SK-N-SH treated with all-trans-retinoic acid at 6 μM for 48 hours (cell line): ENCODE data around the gene ZNF136.
A peak's percentile ranks its signal among the peaks of the same experiment; 100 is the strongest.

ENCODE experiments used
- ATAC-seq: fragments of 200-7000 bp; cut with Tn5 transposase; 3 replicates; pipeline ENCODE4 v1.9.1; 2020; ENCODE audit warnings: mild to moderate bottlenecking, moderate library complexity
- ARNTL ChIP-seq: fragments of 450-650 bp; formaldehyde crosslinking; IDR thresholded peaks from 2 replicates; pipeline ENCODE4 v1.5.0; 2020; ENCODE audit warnings: low read depth, mild to moderate bottlenecking, moderate library complexity, borderline replicate concordance
- CREB5 ChIP-seq: fragments of 250-450 bp; sonication (Bioruptor Pico); IDR thresholded peaks from 2 replicates; pipeline ENCODE4 v1.5.1; 2020; ENCODE audit warnings: low read depth, mild to moderate bottlenecking, moderate library complexity
- CSDC2 ChIP-seq: fragments of 250-450 bp; sonication (Bioruptor Pico); IDR thresholded peaks from 2 replicates; pipeline ENCODE4 v1.5.0; 2020; ENCODE audit warnings: mild to moderate bottlenecking, moderate library complexity
- CSRNP3 ChIP-seq: fragments of 250-450 bp; sonication (Bioruptor Pico); IDR thresholded peaks from 2 replicates; pipeline ENCODE4 v1.5.1; 2021; ENCODE audit warnings: mild to moderate bottlenecking, moderate library complexity
- ESRRG ChIP-seq: fragments of 250-450 bp; sonication (Bioruptor Pico); IDR thresholded peaks from 2 replicates; pipeline ENCODE4 v1.6.1; 2021; ENCODE audit warnings: mild to moderate bottlenecking
- GLIS3 ChIP-seq: fragments of 250-450 bp; sonication (Bioruptor Pico); IDR thresholded peaks from 2 replicates; pipeline ENCODE4 v1.5.0; 2020; ENCODE audit warnings: mild to moderate bottlenecking, moderate library complexity
- OSR1 ChIP-seq: fragments of 250-450 bp; sonication (Bioruptor Pico); IDR thresholded peaks from 2 replicates; pipeline ENCODE4 v1.8.0; 2022; ENCODE audit warnings: moderate library complexity, mild to moderate bottlenecking, inconsistent platforms
- PATZ1 ChIP-seq: fragments of 250-450 bp; sonication (Bioruptor Pico); IDR thresholded peaks from 2 replicates; pipeline ENCODE4 v1.8.0; 2020; ENCODE audit warnings: mild to moderate bottlenecking, moderate library complexity, borderline replicate concordance
- PPARA ChIP-seq: fragments of 250-450 bp; sonication (Bioruptor Pico); IDR thresholded peaks from 2 replicates; pipeline ENCODE4 v1.5.0; 2020; ENCODE audit warnings: mild to moderate bottlenecking, borderline replicate concordance
- RARB ChIP-seq: fragments of 250-450 bp; sonication (Bioruptor Pico); IDR thresholded peaks from 2 replicates; pipeline ENCODE4 v1.8.0; 2021; ENCODE audit warnings: mild to moderate bottlenecking, moderate library complexity
- SNAI2 ChIP-seq: fragments of 250-450 bp; sonication (Bioruptor Pico); IDR thresholded peaks from 2 replicates; pipeline ENCODE4 v1.5.0; 2020; ENCODE audit warnings: mild to moderate bottlenecking, moderate library complexity
- TCF4 ChIP-seq: fragments of 250-450 bp; sonication (Bioruptor Pico); IDR thresholded peaks from 2 replicates; pipeline ENCODE4 v1.8.0; 2021; ENCODE audit warnings: mild to moderate bottlenecking, moderate library complexity, borderline replicate concordance
- TOX ChIP-seq: fragments of 250-450 bp; sonication (Bioruptor Pico); IDR thresholded peaks from 2 replicates; pipeline ENCODE4 v1.8.0; 2021; ENCODE audit warnings: mild to moderate bottlenecking, moderate library complexity, borderline replicate concordance
- TSHZ2 ChIP-seq: fragments of 250-450 bp; sonication (Bioruptor Pico); IDR thresholded peaks from 2 replicates; pipeline ENCODE4 v1.5.0; 2020; ENCODE audit warnings: mild to moderate bottlenecking, moderate library complexity
- ZC3H10 ChIP-seq: fragments of 250-450 bp; sonication (Bioruptor Pico); IDR thresholded peaks from 2 replicates; pipeline ENCODE4 v1.5.1; 2021; ENCODE audit warnings: mild to moderate bottlenecking, moderate library complexity
- ZFP3 ChIP-seq: fragments of 250-450 bp; sonication (Bioruptor Pico); IDR thresholded peaks from 2 replicates; pipeline ENCODE4 v1.5.0; 2020; ENCODE audit warnings: mild to moderate bottlenecking, moderate library complexity
- ZFP30 ChIP-seq: fragments of 450-650 bp; formaldehyde crosslinking; IDR thresholded peaks from 2 replicates; pipeline ENCODE4 v1.5.0; 2022; ENCODE audit warnings: mild to moderate bottlenecking, moderate library complexity
- ZNF565 ChIP-seq: fragments of 450-650 bp; formaldehyde crosslinking; conservative IDR thresholded peaks from 2 replicates; pipeline ENCODE4 v1.5.0; 2020; ENCODE audit warnings: low read depth, mild to moderate bottlenecking, moderate library complexity
- ZNF70 ChIP-seq: fragments of 450-650 bp; formaldehyde crosslinking; IDR thresholded peaks from 2 replicates; pipeline ENCODE4 v1.5.0; 2020; ENCODE audit warnings: mild to moderate bottlenecking, moderate library complexity
- ZNF8 ChIP-seq: fragments of 450-650 bp; formaldehyde crosslinking; IDR thresholded peaks from 2 replicates; pipeline ENCODE4 v1.5.0; 2020; ENCODE audit warnings: mild to moderate bottlenecking, moderate library complexity

The ZNF136 gene

GRCh38 chr19:12162882-12163806, at the start of gene ZNF136:
Gene ZNF136 (plus strand): TSS chr19:12163096. CDS start chr19:12163204, 108 bp downstream.
- no peak for TF ChIP-seq ZNF565 (CRISPR knock-in tag)
- TF ChIP-seq GLIS3 (CRISPR knock-in tag): no peak
- ATAC-seq: peak; percentile 99

GRCh38 chr19:12113121-12113520, 49.8 kb upstream of the ZNF136 start:
- ATAC-seq: no peak
- TF ChIP-seq TOX: no peak
- no peak for TF ChIP-seq ZNF70 (CRISPR knock-in tag)
- TF ChIP-seq CREB5 (CRISPR knock-in tag): no peak
- TF ChIP-seq CSRNP3 (CRISPR knock-in tag): no peak

GRCh38 chr19:12117201-12117970, 45.5 kb upstream of the ZNF136 start:
- ATAC-seq: no peak
- TF ChIP-seq TOX (no peak), RARB (CRISPR knock-in tag) (no peak)

- ATAC-seq: no peak
- TF ChIP-seq CSDC2 (CRISPR knock-in tag): no peak
- no peak for TF ChIP-seq OSR1 (CRISPR knock-in tag)
Measured at GRCh38 chr19:12126707-12127106, 36.2 kb upstream of the ZNF136 start.

- TF ChIP-seq ZFP30 (no peak), ZNF70 (CRISPR knock-in tag) (0 out of 2 replicates have a peak, but pooled peaks have one; percentile 25), ESRRG (no peak)
- ATAC-seq: no peak
Measured at GRCh38 chr19:12133069-12133468, 29.8 kb upstream of the ZNF136 start.

- ATAC-seq: no peak
- no peak for TF ChIP-seq SNAI2 (CRISPR knock-in tag)
- TF ChIP-seq RARB (CRISPR knock-in tag): no peak
- no peak for TF ChIP-seq ARNTL
- no peak for TF ChIP-seq ZFP3
- TF ChIP-seq CSRNP3 (CRISPR knock-in tag): no peak
- no peak for TF ChIP-seq CREB5 (CRISPR knock-in tag)
- no peak for TF ChIP-seq PATZ1 (CRISPR knock-in tag)
- no peak for TF ChIP-seq ZNF8 (CRISPR knock-in tag)
- no peak for TF ChIP-seq ZNF565 (CRISPR knock-in tag)
- no peak for TF ChIP-seq ZC3H10
- TF ChIP-seq TCF4 (CRISPR knock-in tag): no peak
- no peak for TF ChIP-seq TSHZ2 (CRISPR knock-in tag)
- no peak for TF ChIP-seq PPARA
- TF ChIP-seq CSDC2 (CRISPR knock-in tag): no peak
- no peak for TF ChIP-seq ZNF70 (CRISPR knock-in tag)
Measured at GRCh38 chr19:12137221-12137940, 25.5 kb upstream of the ZNF136 start.
